HAP-1 (cell line): ENCODE measurements around the gene TMEM212.
A peak's percentile ranks its signal among the peaks of the same experiment; 100 is the strongest.
"Not testable (repeated sequence)": the region's sequence is repeated elsewhere in the genome, so short reads cannot be mapped to it uniquely, and the experiment has no call there.

Experiments used
- DNase-seq, 2 experiments: peaks; one replicate each; pipeline ENCODE4 v3.0.0-alpha.2; 2016 to 2020; ENCODE audit warnings: low spot score in 2 of 2
- H3K27me3 ChIP-seq: fragments of 250-450 bp; sonication (Bioruptor Pico); 2 replicates; pipeline ENCODE4 v1.5.1; 2020; ENCODE audit warnings: low read depth, mild to moderate bottlenecking, moderate library complexity
- H3K36me3 ChIP-seq: fragments of 250-450 bp; sonication (Bioruptor Pico); replicated peaks from 2 replicates; pipeline ENCODE4 v1.5.1; 2020; ENCODE audit warnings: mild to moderate bottlenecking
- H3K4me1 ChIP-seq: fragments of 250-450 bp; sonication (Bioruptor Pico); 2 replicates; pipeline ENCODE4 v1.5.1; 2020; ENCODE audit warnings: mild to moderate bottlenecking
- H3K4me3 ChIP-seq: fragments of 250-450 bp; sonication (Bioruptor Pico); 2 replicates; pipeline ENCODE4 v1.5.1; 2020; ENCODE audit warnings: mild to moderate bottlenecking, moderate library complexity
- H3K9me3 ChIP-seq: fragments of 250-450 bp; sonication (Bioruptor Pico); 2 replicates; pipeline ENCODE4 v1.5.1; 2020; ENCODE audit warnings: mild to moderate bottlenecking, moderate library complexity
- in situ Hi-C: fragments of 300-500 bp; cut with MboI; formaldehyde crosslinking; loops from 3 replicates; pipeline ENCODE4 v1.14.3; 2020; ENCODE audit warnings: low sequenced_read_pairs, inconsistent platforms, mixed read lengths

Gene TMEM212

DNA sequence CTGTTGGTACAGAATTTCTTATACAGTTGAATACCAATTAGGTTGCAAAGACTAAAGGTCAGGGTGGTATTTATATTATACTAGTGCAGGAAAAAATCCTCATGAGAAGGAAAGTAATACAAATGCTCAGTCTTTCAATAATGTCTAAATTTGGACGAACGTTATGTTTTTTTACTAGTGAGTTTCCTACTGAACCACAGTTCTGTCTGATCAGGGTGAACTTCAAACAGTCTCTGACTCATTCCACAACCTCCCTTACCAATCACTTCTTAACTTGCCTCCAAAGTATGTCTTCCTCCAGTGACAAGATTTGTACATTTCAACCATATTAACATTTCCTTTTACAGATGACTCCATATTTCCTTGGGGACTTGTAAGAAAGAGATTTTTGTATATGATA is 3.4 kb downstream of the TMEM212 start:
- Histone ChIP-seq H3K36me3 (no peaks in the 10 kb centered on the region), H3K27me3 (no peaks in the 10 kb centered on the region), H3K9me3 (peaks cover 1% of the 10 kb centered on the region; the same call in 1 of the 2 replicates), H3K4me3 (no peak overlapping the region), H3K4me1 (peaks cover 14% of the 10 kb centered on the region)
- in situ Hi-C loops: no loop called here
- no peak for DNase-seq

DNA sequence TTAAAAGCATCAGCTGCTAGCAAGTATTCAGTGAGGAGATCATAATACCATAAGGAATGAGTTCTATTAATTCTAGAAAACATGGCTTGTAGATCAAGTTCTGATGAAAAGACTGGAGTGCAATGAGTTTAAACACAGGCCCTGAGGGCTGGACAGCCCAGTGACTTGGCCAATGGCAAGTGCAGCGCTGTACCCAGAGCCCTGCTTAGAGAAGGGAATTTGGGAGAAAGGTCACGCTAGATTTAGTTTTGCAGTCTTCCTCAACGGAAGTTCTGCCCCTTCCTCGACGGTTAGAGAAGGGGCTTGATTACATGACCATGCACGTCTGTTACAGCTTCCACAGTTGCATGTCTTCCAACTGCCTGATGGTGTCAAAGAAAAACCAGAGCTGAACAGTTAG is 4.0 kb downstream of the TMEM212 start:
- no peak overlapping the region for H3K4me3 ChIP-seq
- peaks cover 4% of the 10 kb centered on the region; the same call in 1 of the 2 replicates for H3K9me3 ChIP-seq
- in situ Hi-C loops: no loop called here
- no peak for DNase-seq
- peaks cover 18% of the 10 kb centered on the region for H3K4me1 ChIP-seq
- no peaks in the 10 kb centered on the region for H3K27me3 ChIP-seq
- no peaks in the 10 kb centered on the region for H3K36me3 ChIP-seq

- in situ Hi-C loops: no loop called here
- no peaks in the 10 kb centered on the region for H3K27me3 ChIP-seq
- no peak for DNase-seq
- H3K4me3 ChIP-seq: no peak overlapping the region
- peaks cover 4% of the 10 kb centered on the region; the same call in 1 of the 2 replicates for H3K9me3 ChIP-seq
- no peaks in the 10 kb centered on the region for H3K36me3 ChIP-seq
- H3K4me1 ChIP-seq: peaks cover 18% of the 10 kb centered on the region
These were observed 4.6 kb downstream of the TMEM212 start for GRCh38 chr3:171847595-171848259.

DNA sequence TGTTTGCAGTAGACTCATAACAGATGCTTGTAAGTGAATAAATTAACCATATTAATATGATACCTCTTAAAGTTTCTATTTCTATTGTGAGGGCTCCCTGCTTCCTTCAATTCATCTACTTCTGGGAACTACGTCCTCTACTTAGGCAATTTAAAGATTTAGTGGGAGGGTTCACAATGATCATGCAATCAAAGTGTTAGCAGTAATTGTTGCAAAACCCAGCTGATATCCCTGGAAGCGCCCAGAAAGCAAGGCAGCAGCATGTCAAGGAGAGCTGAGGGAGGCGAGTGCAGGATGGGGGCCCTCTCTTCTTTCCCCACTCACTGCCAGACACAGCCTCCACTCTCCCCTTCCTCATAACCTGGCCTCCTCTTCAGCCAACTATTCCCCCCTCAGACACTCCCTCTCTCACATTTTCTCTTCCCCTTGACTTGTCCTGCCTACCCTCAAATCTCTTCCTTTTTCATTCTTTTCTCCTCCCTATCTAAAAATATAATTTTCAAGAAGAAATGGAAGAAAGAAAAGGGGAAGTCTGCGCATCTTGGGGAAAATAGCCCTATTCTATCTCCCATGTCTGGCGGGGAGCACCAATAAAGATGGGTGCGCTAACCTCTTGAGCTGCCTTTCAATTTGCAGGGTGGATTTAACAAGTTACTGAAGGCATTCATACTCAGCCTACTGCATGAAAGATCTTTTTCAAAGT is 6.6 kb downstream of the TMEM212 start:
- no peak for DNase-seq
- in situ Hi-C loops: no loop called here
- Histone ChIP-seq H3K9me3 (peaks cover 16% of the 10 kb centered on the region), H3K4me1 (peaks cover 18% of the 10 kb centered on the region), H3K27me3 (no peaks in the 10 kb centered on the region), H3K36me3 (no peaks in the 10 kb centered on the region), H3K4me3 (no peak overlapping the region)

DNA sequence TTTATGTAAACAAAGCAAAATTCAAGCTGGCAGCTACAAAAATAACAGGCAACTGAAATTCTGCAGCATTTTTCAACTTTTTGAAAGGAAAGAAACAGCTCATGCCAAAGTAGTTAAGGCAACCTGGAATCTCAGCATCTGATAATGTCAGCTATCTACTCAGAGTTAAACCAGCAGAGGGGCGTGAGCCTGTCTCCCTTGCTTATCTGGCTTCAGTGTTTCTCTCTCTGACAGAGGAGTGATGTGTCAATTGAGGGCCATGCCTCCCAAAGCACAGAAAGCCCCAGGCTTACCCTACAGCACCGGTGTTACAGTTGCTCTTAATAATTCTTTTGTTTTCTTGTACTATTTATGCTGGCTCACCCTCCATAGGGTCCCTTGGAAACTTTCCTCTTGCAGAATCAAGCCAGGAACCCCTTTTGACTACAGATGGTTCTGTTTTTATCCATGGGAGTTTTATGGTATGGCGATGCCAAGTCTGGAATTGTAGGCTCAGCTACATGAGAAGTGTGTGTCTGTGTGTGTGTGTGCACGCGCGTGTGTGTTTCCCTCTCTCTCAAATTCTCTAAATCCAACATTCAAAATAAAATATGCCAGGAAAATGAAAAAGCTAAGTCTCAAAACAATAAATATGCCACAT is 7.3 kb downstream of the TMEM212 start:
- peaks cover 18% of the 10 kb centered on the region for H3K4me1 ChIP-seq
- peak in 1 of 2 experiments; percentile 21 for DNase-seq
- no peak overlapping the region for H3K4me3 ChIP-seq
- peaks cover 21% of the 10 kb centered on the region for H3K9me3 ChIP-seq
- in situ Hi-C loops: no loop called here
- no peaks in the 10 kb centered on the region for H3K27me3 ChIP-seq
- no peaks in the 10 kb centered on the region for H3K36me3 ChIP-seq

DNA sequence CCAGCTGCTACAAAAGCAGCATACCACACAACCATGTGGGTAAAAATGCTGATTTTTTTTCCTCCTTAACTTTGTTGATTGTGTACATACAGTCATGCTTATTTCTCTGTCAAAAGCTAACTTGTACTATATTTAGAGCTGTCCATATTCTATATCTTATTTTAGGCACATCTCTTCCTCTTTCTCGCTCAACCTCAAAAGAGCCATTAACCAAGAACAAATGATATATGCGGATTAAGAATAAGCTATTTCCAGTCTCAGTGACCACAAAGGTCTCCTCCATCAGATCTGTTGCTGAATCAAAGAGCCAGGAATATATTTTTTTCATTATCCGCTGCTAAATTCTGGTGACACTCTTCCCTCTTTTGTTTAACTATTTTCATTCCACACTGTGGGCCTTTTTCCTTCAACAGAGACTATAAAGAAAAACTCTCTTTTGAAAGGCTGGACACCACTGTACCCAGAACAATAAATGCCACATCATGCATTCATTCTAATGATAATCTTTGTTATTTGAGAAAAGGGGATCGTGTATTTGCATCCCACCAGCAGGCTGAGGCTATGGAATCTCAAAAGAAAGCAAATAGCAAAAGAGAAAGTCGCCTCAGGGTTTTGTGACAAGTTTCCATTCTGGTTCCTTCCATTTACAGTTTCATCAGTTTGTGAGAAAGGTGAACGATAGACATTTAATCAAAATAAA is 8.0 kb downstream of the TMEM212 start:
- Histone ChIP-seq H3K9me3 (peaks cover 22% of the 10 kb centered on the region), H3K27me3 (no peaks in the 10 kb centered on the region), H3K36me3 (no peaks in the 10 kb centered on the region), H3K4me1 (peaks cover 18% of the 10 kb centered on the region), H3K4me3 (no peak overlapping the region)
- in situ Hi-C loops: no loop called here
- DNase-seq: peak; percentile 61 to 98

GRCh38 chr3:171851660-171852058 is 8.5 kb downstream of the TMEM212 start:
- H3K4me1 ChIP-seq: peaks cover 18% of the 10 kb centered on the region
- DNase-seq: no peak
- no peak overlapping the region for H3K4me3 ChIP-seq
- H3K27me3 ChIP-seq: no peaks in the 10 kb centered on the region
- in situ Hi-C loops: no loop called here
- no peaks in the 10 kb centered on the region for H3K36me3 ChIP-seq
- H3K9me3 ChIP-seq: peaks cover 22% of the 10 kb centered on the region

DNA sequence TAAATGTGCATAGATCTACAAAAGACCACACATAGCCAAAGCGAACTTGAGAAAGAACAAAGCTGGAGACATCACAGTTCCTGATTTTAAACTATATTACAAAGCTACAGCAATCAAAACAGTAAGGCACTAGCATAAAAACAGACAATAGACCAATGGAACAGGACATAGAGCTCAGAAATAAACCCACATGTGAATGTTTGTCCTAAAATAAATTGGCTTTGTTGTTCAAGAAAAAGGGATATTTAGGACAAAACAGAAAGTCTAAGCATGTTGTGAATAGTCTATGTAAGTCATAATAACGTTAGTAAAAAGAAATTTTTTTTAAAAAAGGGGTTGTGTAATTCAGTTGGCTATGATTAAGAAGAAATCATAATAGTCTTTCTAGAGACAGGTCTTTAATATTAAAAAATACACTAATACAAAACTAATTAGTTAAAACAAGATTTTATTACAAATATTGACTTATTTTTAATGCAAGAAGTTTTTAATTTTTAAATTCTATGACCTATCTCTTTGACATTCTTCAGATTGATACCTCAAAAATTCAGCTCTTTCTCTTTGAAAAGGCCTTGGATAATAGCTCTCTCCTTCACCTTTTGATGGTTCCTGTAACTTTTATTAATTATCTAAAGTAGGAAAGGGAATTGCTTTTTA is 11.6 kb downstream of the TMEM212 start:
- no peak for DNase-seq
- Histone ChIP-seq H3K4me3 (no peak overlapping the region), H3K36me3 (no peaks in the 10 kb centered on the region), H3K4me1 (peaks cover 18% of the 10 kb centered on the region), H3K27me3 (no peaks in the 10 kb centered on the region), H3K9me3 (peaks cover 22% of the 10 kb centered on the region)
- in situ Hi-C loops: no loop called here

DNA sequence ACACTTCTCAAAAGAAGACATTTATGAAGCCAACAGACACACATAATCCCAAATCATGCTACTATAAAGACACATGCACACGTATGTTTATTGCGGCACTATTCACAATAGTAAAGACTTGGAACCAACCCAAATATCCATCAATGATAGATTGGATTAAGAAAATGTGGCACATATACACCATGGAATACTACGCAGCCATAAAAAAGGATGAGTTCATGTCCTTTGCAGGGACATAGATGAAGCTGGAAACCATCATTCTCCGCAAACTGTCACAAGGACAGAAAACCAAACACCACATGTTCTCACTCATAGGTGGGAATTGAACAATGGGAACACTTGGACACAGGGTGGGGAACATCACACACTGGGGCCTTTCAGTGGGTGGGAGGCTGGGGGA is 15.6 kb downstream of the TMEM212 start:
- in situ Hi-C loops: not testable (repeated sequence)

GRCh38 chr3:171860830-171861535 is 17.8 kb downstream of the TMEM212 start:
- Histone ChIP-seq H3K9me3 (no peaks in the 10 kb centered on the region; the same call in 1 of the 2 replicates), H3K4me3 (no peak overlapping the region), H3K27me3 (no peaks in the 10 kb centered on the region), H3K36me3 (no peaks in the 10 kb centered on the region), H3K4me1 (peaks cover 9% of the 10 kb centered on the region)
- in situ Hi-C loops: no loop called here
- no peak for DNase-seq

More for the DNA sequence above, 15.6 kb downstream of the TMEM212 start:
- H3K27me3 ChIP-seq, DNase-seq, H3K4me3 ChIP-seq, H3K36me3 ChIP-seq, H3K4me1 ChIP-seq: not testable (repeated sequence)
- H3K9me3 ChIP-seq: peaks cover 16% of the 10 kb centered on the region

DNA sequence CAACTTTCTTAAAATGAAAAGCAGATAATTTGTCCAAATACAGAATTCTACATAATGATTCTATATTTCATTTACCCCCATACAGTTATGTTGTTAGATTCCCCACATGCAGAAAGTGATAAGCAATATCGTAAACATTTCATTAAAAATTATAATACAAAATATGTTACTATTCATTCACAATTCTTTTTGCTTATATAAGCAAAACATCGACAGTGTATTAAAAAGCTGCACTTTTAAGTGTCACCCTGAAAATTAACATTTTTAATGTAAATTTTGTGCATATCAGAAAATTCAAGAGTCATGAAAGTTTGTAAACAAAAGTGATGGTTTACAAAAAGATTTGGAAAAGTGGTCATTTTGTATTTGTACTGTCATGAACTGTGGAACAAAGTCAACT is 19.2 kb downstream of the TMEM212 start:
- no peak for DNase-seq
- Histone ChIP-seq H3K9me3 (no peaks in the 10 kb centered on the region; the same call in 1 of the 2 replicates), H3K4me1 (peaks cover 9% of the 10 kb centered on the region), H3K27me3 (no peaks in the 10 kb centered on the region), H3K36me3 (no peaks in the 10 kb centered on the region), H3K4me3 (no peak overlapping the region)
- in situ Hi-C loops: no loop called here

- no peaks in the 10 kb centered on the region for H3K27me3 ChIP-seq
- H3K36me3 ChIP-seq: no peaks in the 10 kb centered on the region
- no peaks in the 10 kb centered on the region for H3K9me3 ChIP-seq
- no peak overlapping the region for H3K4me3 ChIP-seq
- in situ Hi-C loops: no loop called here
- DNase-seq: peak in 1 of 2 experiments; percentile 52
- H3K4me1 ChIP-seq: peaks cover 9% of the 10 kb centered on the region
These were observed 19.9 kb downstream of the TMEM212 start for GRCh38 chr3:171862993-171863521.

DNA sequence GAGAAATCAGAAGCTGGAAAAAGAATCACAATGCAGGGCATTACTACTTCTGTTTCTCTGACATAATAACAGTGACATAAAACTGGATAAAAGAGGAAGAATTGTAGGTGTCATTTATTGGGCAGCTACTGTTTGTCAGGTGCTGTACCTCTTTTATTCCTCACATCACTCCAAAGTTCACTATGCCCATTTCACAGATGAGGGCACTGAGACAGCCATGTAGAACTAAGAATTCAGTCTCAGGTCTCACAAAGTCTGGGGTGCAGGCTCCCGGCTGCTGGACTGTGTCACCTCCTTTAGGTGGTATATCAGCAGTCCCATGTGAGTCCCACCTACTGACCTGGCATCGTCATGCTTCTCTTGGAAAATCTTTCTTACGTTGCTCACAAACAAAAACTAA is 20.8 kb downstream of the TMEM212 start:
- no peaks in the 10 kb centered on the region for H3K36me3 ChIP-seq
- no peak for DNase-seq
- peaks cover 9% of the 10 kb centered on the region for H3K4me1 ChIP-seq
- no peaks in the 10 kb centered on the region for H3K27me3 ChIP-seq
- H3K4me3 ChIP-seq: no peak overlapping the region
- in situ Hi-C loops: no loop called here
- H3K9me3 ChIP-seq: no peaks in the 10 kb centered on the region
